Superior temporal gyrus (tissue), 1 donor: ENCODE data around the gene ZNF407.

Experiments
- DNase-seq: peaks from one replicate; pipeline ENCODE4 v3.0.0-alpha.2; 2016; ENCODE audit errors: extremely low spot score

ZNF407 gene

GRCh38 chr18:74631212-74631611 lies 33.5 kb downstream of the ZNF407 start:
- DNase-seq = no peak

GRCh38 chr18:74631623-74632350 lies 34.1 kb downstream of the ZNF407 start:
- DNase-seq = no peak

- DNase-seq = no peak
Measured at GRCh38 chr18:74632351-74632679, 34.6 kb downstream of the ZNF407 start.

- DNase-seq = no peak
Measured at GRCh38 chr18:74632856-74633255, 35.2 kb downstream of the ZNF407 start.

DNA sequence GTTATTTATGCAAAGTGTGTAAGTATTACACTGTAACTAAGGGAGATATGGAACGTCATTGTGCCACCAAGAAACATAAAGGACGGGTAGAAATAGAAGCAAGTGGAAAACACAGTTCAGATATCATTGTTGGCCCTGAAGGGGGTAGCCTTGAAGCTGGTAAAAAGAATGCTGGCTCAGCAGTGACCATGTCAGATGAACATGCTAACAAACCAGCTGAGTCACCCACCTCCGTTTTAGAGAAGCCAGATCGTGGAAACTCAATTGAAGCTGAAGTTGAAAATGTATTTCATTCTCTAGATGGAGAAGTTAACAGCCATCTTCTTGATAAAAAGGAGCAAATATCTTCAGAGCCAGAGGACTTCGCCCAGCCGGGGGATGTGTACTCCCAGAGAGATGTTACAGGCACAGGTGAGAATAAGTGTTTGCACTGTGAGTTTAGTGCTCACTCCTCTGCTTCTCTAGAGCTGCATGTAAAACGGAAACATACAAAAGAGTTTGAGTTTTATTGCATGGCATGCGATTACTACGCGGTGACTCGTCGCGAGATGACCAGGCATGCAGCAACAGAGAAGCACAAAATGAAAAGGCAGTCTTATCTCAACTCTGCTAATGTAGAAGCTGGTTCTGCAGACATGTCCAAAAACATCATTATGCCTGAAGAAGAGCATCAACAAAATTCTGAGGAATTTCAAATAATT lies 36.1 kb downstream of the ZNF407 start:
- no peak for DNase-seq

DNA sequence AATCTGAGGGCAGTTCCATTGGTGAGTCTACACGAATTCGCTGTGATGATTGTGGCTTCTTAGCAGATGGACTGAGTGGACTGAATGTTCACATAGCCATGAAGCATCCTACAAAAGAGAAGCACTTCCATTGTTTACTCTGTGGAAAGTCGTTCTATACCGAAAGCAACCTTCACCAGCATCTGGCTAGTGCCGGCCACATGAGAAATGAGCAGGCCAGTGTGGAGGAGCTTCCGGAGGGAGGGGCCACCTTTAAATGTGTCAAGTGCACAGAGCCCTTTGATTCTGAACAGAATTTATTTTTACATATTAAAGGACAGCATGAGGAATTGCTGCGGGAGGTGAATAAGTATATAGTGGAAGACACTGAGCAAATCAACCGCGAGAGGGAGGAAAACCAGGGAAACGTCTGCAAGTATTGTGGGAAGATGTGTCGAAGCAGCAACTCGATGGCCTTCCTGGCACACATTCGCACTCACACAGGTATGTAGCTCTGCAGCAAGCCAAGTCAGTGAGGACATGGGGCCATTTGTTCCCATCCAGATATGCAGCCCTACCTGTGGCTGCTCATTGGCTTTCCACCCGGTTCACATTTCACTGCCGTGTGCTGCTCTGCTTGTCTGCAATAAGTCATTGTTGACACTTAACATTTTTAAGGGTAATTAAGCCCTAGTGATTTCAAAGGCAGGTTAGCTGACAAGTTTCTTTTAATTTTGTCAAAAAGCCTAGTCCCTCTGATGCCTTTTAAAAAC lies 37.7 kb downstream of the ZNF407 start:
- DNase-seq = no peak

DNA sequence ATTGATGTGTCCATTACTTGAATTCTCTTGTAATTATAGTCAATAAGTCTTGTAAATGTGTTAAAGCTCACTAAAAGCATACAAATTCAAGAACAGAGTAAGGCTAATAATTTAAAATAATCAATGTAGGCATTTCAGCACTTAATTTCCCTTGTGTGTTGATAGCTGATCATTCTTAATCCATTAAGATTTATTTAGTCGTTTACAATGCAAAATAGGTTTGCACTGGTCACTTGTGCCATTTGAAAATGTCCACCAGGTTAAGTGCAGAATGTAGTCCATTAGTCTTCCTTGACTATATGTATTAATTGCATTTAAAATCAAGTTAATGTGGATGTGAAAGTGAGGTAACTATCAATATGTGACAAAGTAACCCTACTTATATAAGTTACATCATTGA lies 39.4 kb downstream of the ZNF407 start:
- DNase-seq = no peak

- DNase-seq = no peak
Measured at GRCh38 chr18:74638210-74638609, 40.5 kb downstream of the ZNF407 start.

DNA sequence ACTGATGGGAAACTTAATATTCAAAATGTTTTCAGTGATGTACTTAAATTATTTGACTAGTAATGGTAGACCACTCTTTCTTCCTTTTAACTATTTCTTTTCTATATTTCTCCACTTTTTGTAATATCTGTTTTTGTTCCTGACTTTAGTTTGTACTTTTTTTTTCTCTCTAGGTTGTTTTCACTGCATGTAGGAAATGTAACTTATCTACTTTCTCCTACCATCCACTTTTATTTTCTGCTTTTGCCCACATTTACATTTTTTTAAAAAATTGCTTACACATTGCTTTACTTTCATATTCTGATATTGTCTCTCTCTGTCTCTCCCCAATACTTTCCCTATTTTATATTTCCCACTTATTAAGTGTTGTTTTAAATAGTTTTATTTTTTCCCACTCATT lies 47.0 kb downstream of the ZNF407 start:
- no peak for DNase-seq

- DNase-seq = no peak
Measured at GRCh38 chr18:74645679-74646078, 48.0 kb downstream of the ZNF407 start.

GRCh38 chr18:74651327-74652128 lies 53.9 kb downstream of the ZNF407 start:
- DNase-seq = no peak

- peak; percentile 87 for DNase-seq
Measured at GRCh38 chr18:74652392-74652988, 54.8 kb downstream of the ZNF407 start.

- no peak for DNase-seq
Measured at GRCh38 chr18:74654638-74655037, 57.0 kb downstream of the ZNF407 start.

- DNase-seq = no peak
Measured at GRCh38 chr18:74661008-74661407, 63.3 kb downstream of the ZNF407 start.

GRCh38 chr18:74661691-74662090 lies 64.0 kb downstream of the ZNF407 start:
- DNase-seq = no peak

DNA sequence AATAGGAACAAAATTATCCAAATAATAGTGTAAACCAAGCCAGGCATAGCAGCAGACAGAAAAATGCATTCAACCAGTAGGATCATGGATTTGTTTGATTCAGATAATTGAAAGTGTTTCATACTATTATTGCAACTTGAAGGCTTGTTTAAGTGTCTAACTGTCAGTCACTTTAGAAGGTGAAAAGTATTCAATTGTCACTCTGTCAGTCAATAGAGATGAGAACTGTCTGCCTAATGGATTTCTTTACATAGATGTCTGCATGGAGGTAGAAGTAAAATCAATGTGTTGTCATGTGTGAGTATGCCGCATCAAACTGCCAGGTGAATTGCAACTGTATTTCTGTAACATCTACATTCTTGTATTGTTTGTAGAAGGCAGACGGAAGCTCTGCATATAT lies 65.0 kb downstream of the ZNF407 start:
- DNase-seq = no peak

DNA sequence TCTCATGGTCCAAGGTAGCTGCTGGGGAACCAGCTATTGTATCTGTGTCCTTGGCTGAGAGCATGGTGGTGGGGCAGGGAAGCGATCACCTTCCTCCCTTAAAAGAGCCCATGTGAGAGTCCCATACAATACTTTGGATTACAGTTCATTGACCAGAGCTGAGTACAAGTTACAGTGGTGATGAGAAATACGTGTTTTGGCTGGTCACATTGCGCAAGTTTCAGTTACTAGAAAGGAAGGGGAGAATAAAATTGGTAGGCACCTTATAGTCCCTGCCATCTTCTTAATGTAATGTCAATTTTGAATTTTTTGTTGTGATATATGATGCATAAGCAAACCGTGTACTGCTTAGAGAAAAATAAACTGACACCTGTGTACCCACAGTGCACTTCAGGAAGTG lies 67.7 kb downstream of the ZNF407 start:
- no peak for DNase-seq

DNA sequence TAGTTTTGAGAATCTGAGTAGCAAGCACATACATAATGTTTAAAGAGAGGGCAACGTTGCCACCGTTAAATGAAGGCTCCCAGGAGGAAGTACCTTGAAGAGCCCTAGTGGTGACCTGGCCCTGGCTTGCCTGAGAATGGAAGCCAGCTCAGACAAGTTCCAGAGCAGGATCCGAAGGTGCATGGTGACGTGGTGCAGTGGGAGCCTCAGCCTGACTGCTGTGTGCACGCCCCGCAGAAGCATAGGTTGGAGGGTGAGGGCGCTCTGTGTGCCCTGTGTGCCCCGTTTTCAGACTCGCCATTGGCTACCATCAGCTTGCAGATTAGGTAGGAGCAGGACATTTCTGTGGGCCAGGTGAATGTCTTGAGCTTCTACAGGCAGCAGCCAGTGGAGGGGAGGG lies 68.2 kb downstream of the ZNF407 start:
- DNase-seq = no peak

- DNase-seq = no peak
Measured at GRCh38 chr18:74669136-74669798, 71.6 kb downstream of the ZNF407 start.

GRCh38 chr18:74672371-74672770 lies 74.7 kb downstream of the ZNF407 start:
- DNase-seq = no peak

- DNase-seq = no peak
Measured at GRCh38 chr18:74674487-74674886, 76.8 kb downstream of the ZNF407 start.
